WERI-Rb-1 (cell line): Measurements from ENCODE around the gene IPO9.

Experiments
- DNase-seq: peaks from one replicate; pipeline ENCODE4 v3.0.0-alpha.2; 2020
- H3K27ac ChIP-seq: fragments of 250-450 bp; sonication (Bioruptor Pico); 2 replicates; pipeline ENCODE4 v1.5.1; 2020; ENCODE audit warnings: mild to moderate bottlenecking, moderate library complexity
- H3K27me3 ChIP-seq: fragments of 250-450 bp; sonication (Bioruptor Pico); 2 replicates; pipeline ENCODE4 v1.5.1; 2021; ENCODE audit warnings: mild to moderate bottlenecking, low read depth, moderate library complexity; ENCODE audit not compliant: insufficient read depth, severe bottlenecking
- H3K36me3 ChIP-seq: fragments of 250-450 bp; sonication (Bioruptor Pico); 2 replicates; pipeline ENCODE4 v1.5.1; 2020; ENCODE audit warnings: mild to moderate bottlenecking, moderate library complexity
- H3K4me3 ChIP-seq: 2 replicates; pipeline ENCODE4 v1.5.1; 2011; ENCODE audit warnings: low read depth, mild to moderate bottlenecking, control low read depth, low read length
- H3K9me3 ChIP-seq: fragments of 250-450 bp; sonication (Bioruptor Pico); 2 replicates; pipeline ENCODE4 v1.5.1; 2021; ENCODE audit warnings: mild to moderate bottlenecking, moderate library complexity; ENCODE audit not compliant: severe bottlenecking
- CTCF ChIP-seq: IDR thresholded peaks from 2 replicates; pipeline ENCODE4 v1.5.1; 2011; ENCODE audit warnings: low read depth, mild to moderate bottlenecking, control low read depth, inconsistent platforms, low read length

Gene IPO9

GRCh38 chr1:201876148-201876818 lies 47.3 kb downstream of the IPO9 start:
- Histone ChIP-seq H3K36me3 (peaks cover 98% of the 10 kb centered on the region), H3K27ac (peak overlapping the region; percentile 18), H3K27me3 (no peaks in the 10 kb centered on the region), H3K4me3 (no peak overlapping the region), H3K9me3 (no peaks in the 10 kb centered on the region)
- DNase-seq: peak; percentile 82
- peak; percentile 71 for TF ChIP-seq CTCF

GRCh38 chr1:201877877-201878401 lies 49.0 kb downstream of the IPO9 start:
- Histone ChIP-seq H3K4me3 (no peak overlapping the region), H3K9me3 (no peaks in the 10 kb centered on the region), H3K27me3 (no peaks in the 10 kb centered on the region), H3K36me3 (peaks cover 86% of the 10 kb centered on the region), H3K27ac (no peak overlapping the region)
- peak; percentile 72 for DNase-seq
- TF ChIP-seq CTCF: peak; percentile 86

- Histone ChIP-seq H3K27me3 (no peaks in the 10 kb centered on the region), H3K4me3 (no peak overlapping the region), H3K27ac (no peak overlapping the region), H3K9me3 (no peaks in the 10 kb centered on the region), H3K36me3 (peaks cover 55% of the 10 kb centered on the region)
- TF ChIP-seq CTCF: no peak
- DNase-seq: no peak
These were observed 52.1 kb downstream of the IPO9 start for GRCh38 chr1:201880928-201881571.

GRCh38 chr1:201881617-201882016 lies 52.7 kb downstream of the IPO9 start:
- H3K36me3 ChIP-seq: peaks cover 49% of the 10 kb centered on the region
- H3K4me3 ChIP-seq: no peak overlapping the region
- H3K27me3 ChIP-seq: no peaks in the 10 kb centered on the region
- H3K27ac ChIP-seq: no peak overlapping the region
- H3K9me3 ChIP-seq: no peaks in the 10 kb centered on the region
- DNase-seq: no peak
- no peak for TF ChIP-seq CTCF

GRCh38 chr1:201882665-201883132 lies 53.7 kb downstream of the IPO9 start:
- no peaks in the 10 kb centered on the region for H3K9me3 ChIP-seq

More at GRCh38 chr1:201882665-201883132, 53.7 kb downstream of the IPO9 start:
- Histone ChIP-seq H3K36me3 (peaks cover 38% of the 10 kb centered on the region), H3K27ac (peak overlapping the region; percentile 39), H3K4me3 (no peak overlapping the region), H3K27me3 (no peaks in the 10 kb centered on the region)
- peak; percentile 21 for DNase-seq
- TF ChIP-seq CTCF: peak; percentile 37; the same call in 1 of the 2 replicates
